GM23338 (cell line): ENCODE results near the gene PPM1F. TPM values are rescaled to one million over a fixed set of nuclear protein-coding genes. Genes with fewer than 3 reads are reported as not detected.

Source experiments
- ATAC-seq: fragments of 200-7000 bp; cut with Tn5 transposase; 3 replicates; pipeline ENCODE4 v1.9.1; 2020
- DNase-seq: peaks from one replicate; pipeline ENCODE4 v3.0.0-alpha.2; 2015; ENCODE audit warnings: low spot score
- H2AFZ ChIP-seq: fragments of 200-600 bp; sonication (generic); 2 replicates; pipeline ENCODE4 v1.8.0; 2016; ENCODE audit warnings: antibody characterized with exemption, mild to moderate bottlenecking, moderate library complexity
- H3F3A ChIP-seq: fragments of 200-600 bp; sonication (generic); replicated peaks from 2 replicates; pipeline ENCODE4 v1.8.0; 2017; ENCODE audit warnings: antibody characterized with exemption, mixed run types, low read depth
- H3K27ac ChIP-seq: fragments of 200-600 bp; sonication (generic); 2 replicates; pipeline ENCODE4 v1.6.1; 2016; ENCODE audit warnings: low read depth
- H3K27me3 ChIP-seq: fragments of 200-600 bp; sonication (generic); 2 replicates; pipeline ENCODE4 v1.8.0; 2016; ENCODE audit warnings: mild to moderate bottlenecking, mixed run types, moderate library complexity; ENCODE audit not compliant: insufficient read depth
- H3K36me3 ChIP-seq: fragments of 200-600 bp; sonication (generic); 2 replicates; pipeline ENCODE4 v1.8.0; 2016; ENCODE audit warnings: mild to moderate bottlenecking; ENCODE audit not compliant: insufficient read depth
- H3K4me1 ChIP-seq: fragments of 200-600 bp; sonication (generic); 2 replicates; pipeline ENCODE4 v1.8.0; 2016; ENCODE audit warnings: mild to moderate bottlenecking, moderate library complexity; ENCODE audit not compliant: insufficient read depth
- H3K4me2 ChIP-seq: fragments of 200-600 bp; sonication (generic); 2 replicates; pipeline ENCODE4 v1.7.1; 2017; ENCODE audit warnings: mixed run types
- H3K4me3 ChIP-seq: fragments of 200-600 bp; sonication (generic); 2 replicates; pipeline ENCODE4 v1.6.1; 2016; ENCODE audit warnings: mixed run types
- H3K79me2 ChIP-seq: fragments of 200-600 bp; sonication (generic); replicated peaks from 2 replicates; pipeline ENCODE4 v1.8.0; 2017; ENCODE audit warnings: mild to moderate bottlenecking; ENCODE audit not compliant: insufficient read depth
- H3K9me2 ChIP-seq: fragments of 200-600 bp; sonication (generic); 2 replicates; pipeline ENCODE4 v1.8.0; 2017; ENCODE audit not compliant: insufficient read depth
- H4K20me1 ChIP-seq: fragments of 200-600 bp; sonication (generic); replicated peaks from 2 replicates; pipeline ENCODE4 v1.8.0; 2017; ENCODE audit warnings: mild to moderate bottlenecking; ENCODE audit not compliant: insufficient read depth
- H3K27ac Mint-ChIP-seq: 2 replicates; pipeline ENCODE4 v1.8.0; 2020; ENCODE audit warnings: inconsistent platforms, mild to moderate bottlenecking, moderate library complexity, mixed read lengths
- H3K27me3 Mint-ChIP-seq: 3 replicates; pipeline ENCODE4 v1.8.0; 2022; ENCODE audit warnings: low read depth, mild to moderate bottlenecking, moderate library complexity, mixed read lengths, inconsistent platforms; ENCODE audit not compliant: insufficient read depth, poor library complexity
- H3K36me3 Mint-ChIP-seq: 3 replicates; pipeline ENCODE4 v1.8.0; 2021; ENCODE audit warnings: low read depth, mild to moderate bottlenecking, inconsistent platforms, moderate library complexity, mixed read lengths
- H3K4me1 Mint-ChIP-seq: 3 replicates; pipeline ENCODE4 v1.8.0; 2020; ENCODE audit warnings: mild to moderate bottlenecking, inconsistent platforms, mixed read lengths
- H3K4me3 Mint-ChIP-seq: 3 replicates; pipeline ENCODE4 v1.8.0; 2021; ENCODE audit warnings: moderate library complexity, mild to moderate bottlenecking, inconsistent platforms, mixed read lengths
- H3K9me3 Mint-ChIP-seq: 3 replicates; pipeline ENCODE4 v1.8.0; 2020; ENCODE audit warnings: moderate library complexity, mild to moderate bottlenecking, inconsistent platforms, mixed read lengths
- ETS1 ChIP-seq: IDR thresholded peaks from 2 replicates; pipeline ENCODE4 v1.6.1; 2016; ENCODE audit warnings: antibody characterized with exemption
- EZH2 ChIP-seq: fragments of 200-600 bp; sonication (generic); IDR thresholded peaks from one replicate; pipeline ENCODE4 v1.8.0; 2017; ENCODE audit warnings: antibody characterized with exemption, mild to moderate bottlenecking, low read depth; ENCODE audit not compliant: unreplicated experiment
- EZH2phosphoT487 ChIP-seq: fragments of 200-600 bp; sonication (generic); IDR thresholded peaks from one replicate; pipeline ENCODE4 v1.8.1; 2018; ENCODE audit warnings: antibody characterized with exemption; ENCODE audit not compliant: unreplicated experiment
- NANOG ChIP-seq: IDR thresholded peaks from 2 replicates; pipeline ENCODE4 v1.6.1; 2016; ENCODE audit warnings: antibody characterized with exemption, borderline replicate concordance
- POLR2AphosphoS5 ChIP-seq: IDR thresholded peaks from 2 replicates; pipeline ENCODE4 v1.6.1; 2016; ENCODE audit warnings: antibody characterized with exemption, low read depth
- REST ChIP-seq: IDR thresholded peaks from one replicate; pipeline ENCODE4 v1.6.1; 2018; ENCODE audit warnings: antibody characterized with exemption; ENCODE audit not compliant: unreplicated experiment
- STAT1 ChIP-seq: IDR thresholded peaks from one replicate; pipeline ENCODE4 v1.6.1; 2016; ENCODE audit warnings: antibody characterized with exemption; ENCODE audit not compliant: unreplicated experiment
- ZNF114 ChIP-seq: fragments of 250-450 bp; sonication (Bioruptor Pico); IDR thresholded peaks from 2 replicates; pipeline ENCODE4 v1.5.0; 2020; ENCODE audit warnings: mild to moderate bottlenecking, moderate library complexity
- polyA plus RNA-seq: library from polyadenylated mRNA; unstranded; fragments of >200 nt; fragmentation: Nextera tagmentation; extraction: Ambion mirVana; gene quantifications from 2 replicates; pipeline ENCODE4 v1.2.1, GENCODE V29; 2016
- total RNA-seq: library from RNA; depleted of rRNA; stranded (reverse); fragments of >200 nt; shearing (Covaris generic); gene quantifications from 2 replicates; pipeline ENCODE4 v1.2.3, GENCODE V29; 2014

PPM1F gene
- total and polyA plus RNA-seq, 2 experiments from 2014 or later = 7.1 to 29.3 TPM

- no peaks in the 10 kb centered on the region for H3K79me2 ChIP-seq
Observed at GRCh38 chr22:21958360-21959273, 6.0 kb upstream of the PPM1F start.

GRCh38 chr22:21951931-21952465 lies 650 bp downstream of the PPM1F start:
- H3K27ac Mint-ChIP-seq = no peak overlapping the region
- no peak overlapping the region for H3K27ac ChIP-seq
- ATAC-seq = peak; percentile 68

More at GRCh38 chr22:21958360-21959273, 6.0 kb upstream of the PPM1F start:
- Histone ChIP-seq H3K27me3 (peaks cover 23% of the 10 kb centered on the region), H3K9me2 (no peaks in the 10 kb centered on the region), H3K27ac (no peak overlapping the region), H3K4me3 (no peak overlapping the region), H3K36me3 (no peaks in the 10 kb centered on the region), H3K4me1 (no peaks in the 10 kb centered on the region), H2AFZ (no peak overlapping the region), H3F3A (no peaks in the 10 kb centered on the region), H3K4me2 (no peak overlapping the region), H4K20me1 (peaks cover 5% of the 10 kb centered on the region; the same call in 1 of the 2 replicates)
- Mint-ChIP-seq H3K27me3 (peaks cover 15% of the 10 kb centered on the region), H3K36me3 (peaks cover 32% of the 10 kb centered on the region), H3K27ac (no peak overlapping the region), H3K4me1 (no peaks in the 10 kb centered on the region), H3K4me3 (no peak overlapping the region), H3K9me3 (peaks cover 4% of the 10 kb centered on the region; the same call in 2 of the 3 replicates)
- ATAC-seq = no peak
- no peak for TF ChIP-seq EZH2
- no peak for DNase-seq

More at GRCh38 chr22:21951931-21952465, 650 bp downstream of the PPM1F start:
- Mint-ChIP-seq H3K9me3 (peaks cover 2% of the 10 kb centered on the region; the same call in 1 of the 3 replicates), H3K36me3 (peaks cover 3% of the 10 kb centered on the region; the same call in 1 of the 3 replicates), H3K4me1 (peaks cover 21% of the 10 kb centered on the region), H3K27me3 (peaks cover 24% of the 10 kb centered on the region), H3K4me3 (peak overlapping the region; percentile 79)
- peak overlapping the region; percentile 74 for H2AFZ ChIP-seq
- peaks cover 9% of the 10 kb centered on the region; the same call in 1 of the 2 replicates for H3K4me1 ChIP-seq
- no peaks in the 10 kb centered on the region for H3K9me2 ChIP-seq
- peaks cover 36% of the 10 kb centered on the region for H3K27me3 ChIP-seq
- no peaks in the 10 kb centered on the region for H3K79me2 ChIP-seq
- H3K4me2 ChIP-seq = peak overlapping the region; percentile 87
- H3K4me3 ChIP-seq = peak overlapping the region; percentile 83
- no peaks in the 10 kb centered on the region; the same call in 1 of the 2 replicates for H3K36me3 ChIP-seq
- H3F3A ChIP-seq = 0 out of 2 replicates have a peak, but pooled peaks cover 9% of the 10 kb centered on the region
- peak; percentile 74 for DNase-seq
- TF ChIP-seq EZH2 (no peak), ZNF114 (CRISPR knock-in tag) (no peak), POLR2AphosphoS5 (no peak), EZH2phosphoT487 (no peak), ETS1 (no peak), NANOG (no peak), REST (no peak), STAT1 (no peak)
- H4K20me1 ChIP-seq = peaks cover 9% of the 10 kb centered on the region
